HL-60 (cell line): ENCODE results near the gene PUS3.

ENCODE experiments used
- DNase-seq, 2 experiments: peaks; one replicate each; pipeline ENCODE4 v3.0.0-alpha.2; 2010 to 2020; ENCODE audit warnings: low read depth in 1 of 2, low spot score in 1 of 2
- H3K27ac ChIP-seq: fragments of 250-450 bp; sonication (Bioruptor Pico); replicated peaks from 2 replicates; pipeline ENCODE4 v1.5.1; 2020; ENCODE audit warnings: mild to moderate bottlenecking, moderate library complexity
- H3K27me3 ChIP-seq: fragments of 250-450 bp; sonication (Bioruptor Pico); 2 replicates; pipeline ENCODE4 v1.5.1; 2021; ENCODE audit warnings: mild to moderate bottlenecking, moderate library complexity; ENCODE audit not compliant: insufficient read depth, poor library complexity, severe bottlenecking
- H3K4me3 ChIP-seq: replicated peaks from 2 replicates; pipeline ENCODE4 v1.5.1; 2011; ENCODE audit warnings: mild to moderate bottlenecking, control low read depth, low read length; ENCODE audit not compliant: insufficient read depth
- CTCF ChIP-seq: IDR thresholded peaks from one replicate; pipeline ENCODE4 v1.5.1; 2011; ENCODE audit warnings: low read length, control low read depth, inconsistent platforms; ENCODE audit not compliant: insufficient read depth
- GABPA ChIP-seq: IDR thresholded peaks from 2 replicates; pipeline ENCODE4 v1.6.1; 2012; ENCODE audit warnings: low read depth
- POLR2AphosphoS5 ChIP-seq: IDR thresholded peaks from 2 replicates; pipeline ENCODE4 v1.6.1; 2012; ENCODE audit warnings: low read depth
- REST ChIP-seq: IDR thresholded peaks from 2 replicates; pipeline ENCODE4 v1.6.1; 2012; ENCODE audit warnings: low read depth; ENCODE audit not compliant: insufficient replicate concordance
- SPI1 ChIP-seq: IDR thresholded peaks from 2 replicates; pipeline ENCODE4 v1.6.1; 2012; ENCODE audit warnings: low read depth, mild to moderate bottlenecking, borderline replicate concordance

The PUS3 gene

DNA sequence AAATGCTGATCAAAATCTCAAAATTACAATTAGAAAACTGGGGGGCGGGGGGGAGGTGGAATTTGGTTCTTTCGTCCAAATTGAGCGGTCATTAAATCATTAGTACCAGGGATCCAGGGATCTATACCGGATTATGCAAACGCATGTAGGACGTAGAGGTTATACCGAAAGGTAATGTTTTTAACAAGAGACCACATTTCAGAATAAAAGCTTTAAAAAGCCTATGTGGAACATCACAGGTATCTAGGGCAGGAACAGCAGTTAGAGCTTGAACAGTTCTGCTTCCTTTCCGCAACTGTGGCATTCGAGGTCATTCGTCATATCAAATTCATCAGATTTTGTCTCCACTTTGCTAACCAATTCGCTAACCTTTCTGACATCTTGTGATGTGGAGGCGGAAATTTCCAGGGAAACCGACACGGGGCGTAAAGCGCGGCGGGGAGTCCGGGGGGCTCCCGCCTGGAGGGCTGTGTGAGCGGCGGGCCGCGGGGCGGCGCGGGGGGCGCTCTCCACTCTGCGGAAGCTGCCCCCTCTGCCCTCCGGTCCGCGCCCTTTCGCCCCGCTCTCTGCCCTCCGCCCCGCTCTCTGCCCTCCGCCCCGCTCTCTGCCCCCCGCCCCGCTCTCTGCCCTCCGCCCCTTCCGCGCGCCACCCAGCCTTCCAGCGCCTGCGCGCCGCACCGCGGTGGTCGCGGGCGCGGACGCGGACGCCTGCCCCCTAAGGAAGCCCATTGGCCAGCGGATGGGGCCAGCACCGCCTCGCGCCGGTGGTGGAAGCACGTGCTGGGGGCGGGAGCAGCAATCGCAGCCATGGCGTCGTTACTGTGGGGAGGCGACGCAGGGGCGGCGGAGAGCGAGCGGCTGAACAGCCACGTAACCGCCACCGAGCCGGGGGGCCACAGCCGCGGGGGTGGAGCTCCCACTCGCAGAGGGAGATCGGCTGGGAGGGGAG lies 979 bp upstream of the PUS3 start, which contains the start of gene DDX25:
Gene DDX25 (plus strand): TSS at position 798 of the 949 bp plus-strand sequence. CDS start 10 bp downstream, at position 808.
- no peak for DNase-seq
- Histone ChIP-seq H3K4me3 (peak within 1 kb of the TSS; percentile 82; the same call in 1 of the 2 replicates), H3K27ac (no peak within 1 kb of the TSS), H3K27me3 (peaks cover 5% of the 10 kb centered on the region)
- TF ChIP-seq POLR2AphosphoS5 (no peak), CTCF (no peak), REST (no peak), GABPA (no peak), SPI1 (no peak)

DNA sequence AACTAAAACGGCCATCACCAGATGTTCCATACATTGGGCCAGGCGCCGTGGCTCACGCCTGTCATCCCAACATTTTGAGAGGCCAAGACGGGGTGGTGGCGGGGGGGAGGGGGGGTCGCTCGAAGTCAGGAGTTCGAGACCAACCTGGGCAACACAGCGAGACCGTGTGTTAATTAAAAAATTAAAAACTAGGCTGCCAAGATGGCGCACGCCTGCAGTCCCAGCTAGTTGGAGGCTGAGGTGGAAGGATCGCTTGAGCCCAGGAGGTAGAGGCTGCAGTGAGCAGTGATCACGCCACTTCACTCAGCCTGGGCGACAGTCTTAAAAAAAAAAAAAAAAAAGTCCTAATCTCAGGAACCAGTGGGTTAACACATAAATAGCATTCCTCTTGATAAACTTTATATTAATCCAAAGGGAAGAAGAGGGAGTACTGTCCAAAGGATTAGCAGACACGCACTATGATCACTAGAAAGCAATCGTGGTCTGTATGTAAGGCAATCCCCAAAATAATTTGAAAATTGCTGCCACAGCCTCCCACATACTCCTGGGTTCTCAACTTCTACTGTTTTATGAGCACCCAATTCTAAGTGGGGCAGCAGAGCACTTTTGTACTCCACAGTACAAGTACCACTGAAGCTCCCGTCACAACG lies 604 bp downstream of the PUS3 start:
- no peak for TF ChIP-seq GABPA
- no peak for TF ChIP-seq CTCF
- no peak for TF ChIP-seq SPI1
- no peak for TF ChIP-seq POLR2AphosphoS5
- no peak for TF ChIP-seq REST
- peaks cover 5% of the 10 kb centered on the region for H3K27me3 ChIP-seq
- H3K4me3 ChIP-seq: peak overlapping the region; percentile 82
- peak overlapping the region; percentile 63 for H3K27ac ChIP-seq
- DNase-seq: no peak

DNA sequence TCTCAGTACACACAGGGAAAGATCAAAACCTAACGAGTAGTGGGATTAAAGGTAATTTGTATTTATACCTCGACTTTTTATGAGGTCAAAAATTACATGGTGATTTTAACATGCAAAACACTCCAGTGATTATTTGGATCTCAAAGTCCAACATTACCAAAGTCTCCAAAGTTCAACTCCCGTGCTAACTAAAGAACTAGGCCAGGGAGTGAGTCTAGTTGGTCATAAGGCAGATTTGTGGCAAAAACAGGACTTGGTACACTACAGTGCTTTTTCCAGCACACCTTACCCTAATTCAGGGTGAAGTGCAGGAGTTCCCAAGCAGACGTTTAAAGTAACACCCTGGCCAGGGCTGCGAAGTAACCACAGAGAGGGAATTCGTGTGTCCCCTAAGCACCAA lies 1.1 kb downstream of the PUS3 start:
- Histone ChIP-seq H3K4me3 (peak overlapping the region; percentile 82; the same call in 1 of the 2 replicates), H3K27ac (no peak overlapping the region), H3K27me3 (peaks cover 5% of the 10 kb centered on the region)
- TF ChIP-seq REST (no peak), GABPA (no peak), SPI1 (no peak), POLR2AphosphoS5 (no peak), CTCF (no peak)
- no peak for DNase-seq
